GM12878 (cell line): ENCODE results near the gene EFNA1. TPM values are rescaled to one million over a fixed set of nuclear protein-coding genes. Genes with fewer than 3 reads are reported as not detected.

Source experiments
- ATF2 ChIP-seq: IDR thresholded peaks from 2 replicates; pipeline ENCODE4 v1.6.1; 2012; ENCODE audit warnings: low read length, inconsistent platforms
- CBFB ChIP-seq: IDR thresholded peaks from 2 replicates; pipeline ENCODE4 v1.6.1; 2016; ENCODE audit warnings: antibody characterized with exemption, low read depth
- CHD1 ChIP-seq: IDR thresholded peaks from 2 replicates; pipeline ENCODE4 v1.6.1; 2012; ENCODE audit warnings: low read depth, low read length, improper control_type of control experiment
- CREB1 ChIP-seq: IDR thresholded peaks from 2 replicates; pipeline ENCODE4 v1.6.1; 2012; ENCODE audit warnings: low read depth, mild to moderate bottlenecking, inconsistent platforms
- E2F8 ChIP-seq: fragments of 450-650 bp; IDR thresholded peaks from 2 replicates; pipeline ENCODE4 v1.6.1; 2018; ENCODE audit warnings: mild to moderate bottlenecking, low read depth, moderate library complexity; ENCODE audit not compliant: partially characterized antibody
- FOXM1 ChIP-seq: IDR thresholded peaks from 2 replicates; pipeline ENCODE4 v1.6.1; 2012; ENCODE audit warnings: low read depth, mild to moderate bottlenecking, inconsistent platforms, low read length, moderate library complexity
- JUNB ChIP-seq: IDR thresholded peaks from 2 replicates; pipeline ENCODE4 v1.6.1; 2016; ENCODE audit warnings: antibody characterized with exemption, mild to moderate bottlenecking
- MTA2 ChIP-seq: fragments of 450-650 bp; IDR thresholded peaks from 2 replicates; pipeline ENCODE4 v1.6.1; 2016; ENCODE audit warnings: low read depth, mild to moderate bottlenecking, moderate library complexity
- POLR2A ChIP-seq: IDR thresholded peaks from 2 replicates; pipeline ENCODE4 v1.6.1; 2011; ENCODE audit warnings: low read depth, mild to moderate bottlenecking, low read length
- POLR2AphosphoS2 ChIP-seq: IDR thresholded peaks from 2 replicates; pipeline ENCODE4 v1.6.1; 2011; ENCODE audit warnings: low read depth, mild to moderate bottlenecking, low read length, improper control_type of control experiment, moderate library complexity
- RELA ChIP-seq: fragments of 450-650 bp; IDR thresholded peaks from 2 replicates; pipeline ENCODE4 v1.8.0; 2014; ENCODE audit warnings: borderline replicate concordance; ENCODE audit not compliant: partially characterized antibody
- SIX5 ChIP-seq: IDR thresholded peaks from 2 replicates; pipeline ENCODE4 v1.6.1; 2011; ENCODE audit warnings: mild to moderate bottlenecking, low read depth, low read length, moderate library complexity; ENCODE audit not compliant: severe bottlenecking
- SREBF1 ChIP-seq: IDR thresholded peaks from 2 replicates; pipeline ENCODE4 v1.6.1; 2012; ENCODE audit warnings: mild to moderate bottlenecking, low read length
- SRF ChIP-seq, 2 experiments: IDR thresholded peaks; 2 replicates each; pipeline ENCODE4 v1.6.1; 2011; ENCODE audit warnings: low read depth in 2 of 2, low read length in 2 of 2, mild to moderate bottlenecking in 1 of 2, moderate library complexity in 1 of 2
- STAT3 ChIP-seq: IDR thresholded peaks from 2 replicates; pipeline ENCODE4 v1.6.1; 2011; ENCODE audit warnings: low read depth, low read length, improper control_type of control experiment
- TAF1 ChIP-seq: IDR thresholded peaks from 2 replicates; pipeline ENCODE4 v1.6.1; 2011; ENCODE audit warnings: mild to moderate bottlenecking, low read depth, low read length, borderline replicate concordance
- TCF3 ChIP-seq: IDR thresholded peaks from 2 replicates; pipeline ENCODE4 v1.6.1; 2012; ENCODE audit warnings: low read depth, mild to moderate bottlenecking, low read length, borderline replicate concordance; ENCODE audit not compliant: insufficient read depth
- YY1 ChIP-seq: IDR thresholded peaks from 2 replicates; pipeline ENCODE4 v1.6.1; 2011; ENCODE audit warnings: low read depth, mild to moderate bottlenecking, low read length
- ZBED1 ChIP-seq: IDR thresholded peaks from 2 replicates; pipeline ENCODE4 v1.6.1; 2016; ENCODE audit warnings: borderline replicate concordance
- ZBTB11 ChIP-seq: fragments of 450-650 bp; formaldehyde crosslinking; IDR thresholded peaks from 2 replicates; pipeline ENCODE4 v1.5.0; 2022; ENCODE audit warnings: mild to moderate bottlenecking, missing genetic modification characterization
- ZNF274 ChIP-seq: IDR thresholded peaks from one replicate; pipeline ENCODE4 v1.8.0; 2011; ENCODE audit not compliant: insufficient read length, insufficient read depth
- ZNF384 ChIP-seq: IDR thresholded peaks from 2 replicates; pipeline ENCODE4 v1.6.1; 2012; ENCODE audit warnings: low read depth, mild to moderate bottlenecking, low read length, improper control_type of control experiment, borderline replicate concordance
- ZSCAN29 ChIP-seq: fragments of 450-650 bp; IDR thresholded peaks from 2 replicates; pipeline ENCODE4 v1.6.1; 2017; ENCODE audit warnings: mild to moderate bottlenecking, moderate library complexity
- polyA plus RNA-seq, 11 experiments: library from polyadenylated mRNA; depleted of rRNA in 4 of 11; unstranded in 6 of 11; stranded (reverse) in 5 of 11; fragments of >200 nt; fragmentation: Nextera tagmentation in 4 of 11; fragmentation: Illumina TruSeq in 1 of 11; extraction: Ambion mirVana in 4 of 11; extraction: Trizol in 1 of 11; gene quantifications; 1 replicate in 1 of 11; 2 replicates in 10 of 11; pipeline versions ENCODE4 v1.2.1 to v1.2.3, GENCODE V29; 2011 to 2016; ENCODE audit warnings: inconsistent platforms in 2 of 11, missing spikeins in 2 of 11, low read depth in 1 of 11
- total RNA-seq, 4 experiments: library from RNA; depleted of rRNA in 3 of 4; stranded (reverse); fragments of >200 nt in 3 of 4; fragmentation: Illumina TruSeq in 1 of 4; extraction: Trizol in 1 of 4; gene quantifications; 2 replicates each; pipeline versions ENCODE4 v1.2.1 to v1.2.3, GENCODE V29; 2013 to 2021

Gene EFNA1
- total and polyA plus RNA-seq, 10 of the 15 experiments (the other 5 are each of a cell fraction or from before 2014, with no cell fraction given), result 0.13 to 7.5 (median 0.28) TPM; not detected in 5

GRCh38 chr1:155139895-155140629, 12.4 kb downstream of the EFNA1 start, which contains the start of gene DPM3 (continued):
- no peak for TF ChIP-seq ATF2
- TF ChIP-seq TCF3, result no peak
- no peak; the same call in 1 of the 2 replicates for TF ChIP-seq MTA2
- peak; percentile 61; the same call in 1 of the 2 replicates for TF ChIP-seq CREB1
- peak; percentile 88 for TF ChIP-seq YY1
- peak; percentile 68 for TF ChIP-seq SREBF1
- no peak for TF ChIP-seq ZSCAN29
- TF ChIP-seq POLR2AphosphoS2, result no peak; the same call in 1 of the 2 replicates
- TF ChIP-seq TAF1, result peak; percentile 13; the same call in 1 of the 2 replicates
- TF ChIP-seq ZNF384, result no peak
- TF ChIP-seq ZBTB11, result peak; percentile 86
- TF ChIP-seq JUNB, result no peak
- TF ChIP-seq FOXM1, result no peak
- no peak for TF ChIP-seq STAT3
- peak; percentile 97 for TF ChIP-seq SIX5
- TF ChIP-seq POLR2A, result peak; percentile 76
- TF ChIP-seq SRF (IDR thresholded peaks at IDR 0.05; ENCODE audit: low read depth in 2 of 2, low read length in 2 of 2), result peak in 1 of 2 experiments; percentile 80; a peak in 2 of 4 replicates
- TF ChIP-seq E2F8, result peak; percentile 92
- TF ChIP-seq ZBED1, result no peak
- peak; percentile 9 for TF ChIP-seq RELA
- TF ChIP-seq ZNF274, result no peak
- no peak for TF ChIP-seq CHD1
- TF ChIP-seq CBFB, result no peak
